ENCODE measurements around the gene PPP3CA. TPM values are rescaled to one million over a fixed set of nuclear protein-coding genes. Genes with fewer than 3 reads are reported as not detected.

Gene PPP3CA
- total RNA-seq, 1 experiment from 2014 or later: 133 TPM

DNA sequence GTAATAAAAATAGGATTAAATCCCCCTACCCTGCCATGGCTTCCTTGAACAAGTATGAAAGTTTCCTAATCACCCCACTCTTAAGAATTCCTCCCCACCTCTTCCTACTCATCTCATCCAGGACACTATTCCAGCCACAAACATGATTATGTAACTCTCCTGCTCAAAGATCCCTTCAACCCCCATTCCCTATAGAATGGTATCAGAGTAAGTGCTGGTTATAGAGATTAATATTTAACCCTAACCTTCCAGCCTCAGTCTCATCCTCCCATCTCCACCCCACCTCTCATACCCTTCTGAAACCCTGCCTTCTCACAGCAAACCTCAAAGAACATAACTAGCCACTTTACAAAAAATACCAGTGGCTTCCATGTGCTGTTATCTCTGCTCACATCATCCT lies 155.1 kb downstream of the PPP3CA start:
- POLR2A ChIA-PET: no interaction called here
- no peaks in the 10 kb centered on the region for H3K9me2 ChIP-seq (ENCODE audit: insufficient read depth)

More for the DNA sequence above, 155.1 kb downstream of the PPP3CA start:
- H4K20me1 ChIP-seq (ENCODE audit: insufficient read depth): no peaks in the 10 kb centered on the region
- no peak overlapping the region for H3K4me2 ChIP-seq (ENCODE audit: low read length)
- no peaks in the 10 kb centered on the region for H3K9me3 ChIP-seq (ENCODE audit: control insufficient read depth in 1 of 2, insufficient read depth in 1 of 2, low read depth in 1 of 2, low read length in 2 of 2)
- no peaks in the 10 kb centered on the region for H3K27me3 ChIP-seq (ENCODE audit: insufficient read depth, low read length)
- H3K79me2 ChIP-seq (ENCODE audit: insufficient read depth, low read length): peaks cover 51% of the 10 kb centered on the region
- BruUV-seq (replicated peaks): no TSS peak
- ChIA-PET RAD21 (ENCODE audit: low non-redundant PET in 1 of 2, low total read pairs in 2 of 2, uncharacterized antibody in 2 of 2, unreplicated experiment in 2 of 2) (no interaction called here), CTCF (no interaction called here)
- DNase-seq (ENCODE audit: low read depth, low spot score): no peak
- no peak overlapping the region for H2AFZ ChIP-seq (ENCODE audit: low read depth, low read length, poor library complexity, severe bottlenecking)
- no peak overlapping the region for H3K9ac ChIP-seq (ENCODE audit: low read length)
- peaks cover 0 to 10% of the 10 kb centered on the region in 2 experiments; a peak in 2 of 4 replicates for H3K36me3 ChIP-seq (ENCODE audit: control insufficient read depth in 1 of 2, insufficient read depth in 2 of 2, low read length in 2 of 2)
- TF ChIP-seq ZNF274 (IDR thresholded peaks at IDR 0.05; ENCODE audit: low read depth, low read length) (no peak), ZFX (IDR thresholded peaks at IDR 0.05) (no peak), POLR2A (IDR thresholded peaks at IDR 0.05; ENCODE audit: borderline replicate concordance, extremely low read depth, insufficient read depth, insufficient read length) (no peak), POLR2AphosphoS5 (IDR thresholded peaks at IDR 0.05; ENCODE audit: low read depth, low read length) (no peak), RAD21 (IDR thresholded peaks at IDR 0.05; ENCODE audit: low read depth) (no peak), FOSL1 (IDR thresholded peaks at IDR 0.05; ENCODE audit: low read depth) (no peak), ZBTB33 (IDR thresholded peaks at IDR 0.05; ENCODE audit: extremely low read depth, insufficient replicate concordance, low read length) (no peak), CEBPB (IDR thresholded peaks at IDR 0.05; ENCODE audit: low read depth) (no peak), EGR1 (IDR thresholded peaks at IDR 0.05; ENCODE audit: low read depth) (no peak), ELF1 (IDR thresholded peaks at IDR 0.05; ENCODE audit: borderline replicate concordance, low read depth) (no peak), SP1 (IDR thresholded peaks at IDR 0.05; ENCODE audit: low read depth) (no peak), SRF (IDR thresholded peaks at IDR 0.05; ENCODE audit: low read depth) (no peak), ATF3 (IDR thresholded peaks at IDR 0.05) (no peak), TCF7L2 (IDR thresholded peaks at IDR 0.05; ENCODE audit: borderline replicate concordance, extremely low read depth, insufficient read depth, insufficient read length) (no peak)
- TF ChIP-seq, protein P1, sequence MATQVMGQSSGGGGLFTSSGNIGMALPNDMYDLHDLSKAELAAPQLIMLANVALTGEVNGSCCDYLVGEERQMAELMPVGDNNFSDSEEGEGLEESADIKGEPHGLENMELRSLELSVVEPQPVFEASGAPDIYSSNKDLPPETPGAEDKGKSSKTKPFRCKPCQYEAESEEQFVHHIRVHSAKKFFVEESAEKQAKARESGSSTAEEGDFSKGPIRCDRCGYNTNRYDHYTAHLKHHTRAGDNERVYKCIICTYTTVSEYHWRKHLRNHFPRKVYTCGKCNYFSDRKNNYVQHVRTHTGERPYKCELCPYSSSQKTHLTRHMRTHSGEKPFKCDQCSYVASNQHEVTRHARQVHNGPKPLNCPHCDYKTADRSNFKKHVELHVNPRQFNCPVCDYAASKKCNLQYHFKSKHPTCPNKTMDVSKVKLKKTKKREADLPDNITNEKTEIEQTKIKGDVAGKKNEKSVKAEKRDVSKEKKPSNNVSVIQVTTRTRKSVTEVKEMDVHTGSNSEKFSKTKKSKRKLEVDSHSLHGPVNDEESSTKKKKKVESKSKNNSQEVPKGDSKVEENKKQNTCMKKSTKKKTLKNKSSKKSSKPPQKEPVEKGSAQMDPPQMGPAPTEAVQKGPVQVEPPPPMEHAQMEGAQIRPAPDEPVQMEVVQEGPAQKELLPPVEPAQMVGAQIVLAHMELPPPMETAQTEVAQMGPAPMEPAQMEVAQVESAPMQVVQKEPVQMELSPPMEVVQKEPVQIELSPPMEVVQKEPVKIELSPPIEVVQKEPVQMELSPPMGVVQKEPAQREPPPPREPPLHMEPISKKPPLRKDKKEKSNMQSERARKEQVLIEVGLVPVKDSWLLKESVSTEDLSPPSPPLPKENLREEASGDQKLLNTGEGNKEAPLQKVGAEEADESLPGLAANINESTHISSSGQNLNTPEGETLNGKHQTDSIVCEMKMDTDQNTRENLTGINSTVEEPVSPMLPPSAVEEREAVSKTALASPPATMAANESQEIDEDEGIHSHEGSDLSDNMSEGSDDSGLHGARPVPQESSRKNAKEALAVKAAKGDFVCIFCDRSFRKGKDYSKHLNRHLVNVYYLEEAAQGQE (IDR thresholded peaks at IDR 0.05; ENCODE audit: low read depth): no peak
- H3K4me1 ChIP-seq (ENCODE audit: control insufficient read depth in 1 of 2, insufficient read depth in 2 of 2, low read length in 2 of 2): peaks cover 16 to 38% of the 10 kb centered on the region in 2 experiments
- ATAC-seq: no peak
- no peak overlapping the region for H3K4me3 ChIP-seq (replicated peaks in 1 of 2; ENCODE audit: low read depth in 1 of 2, low read length in 2 of 2)
- no peak overlapping the region for H3K27ac ChIP-seq (ENCODE audit: low read depth, low read length)
- intact Hi-C loops (cut with micrococcal nuclease): no loop called here

All from HCT116 (cell line).